Stimulated activated CD4-positive, alpha-beta T cell treated with anti-CD3 and anti-CD28 coated beads, Interleukin-1b, Interleukin-23, amount 100 ng/mL, for 48 hours (primary cell): ENCODE results near the gene UTP11.
"Not testable (repeated sequence)": the region's sequence is repeated elsewhere in the genome, so short reads cannot be mapped to it uniquely, and the experiment has no call there.

Experiments used
- DNase-seq: peaks from one replicate; pipeline ENCODE4 v3.0.0-alpha.2; 2020

The UTP11 gene

DNA sequence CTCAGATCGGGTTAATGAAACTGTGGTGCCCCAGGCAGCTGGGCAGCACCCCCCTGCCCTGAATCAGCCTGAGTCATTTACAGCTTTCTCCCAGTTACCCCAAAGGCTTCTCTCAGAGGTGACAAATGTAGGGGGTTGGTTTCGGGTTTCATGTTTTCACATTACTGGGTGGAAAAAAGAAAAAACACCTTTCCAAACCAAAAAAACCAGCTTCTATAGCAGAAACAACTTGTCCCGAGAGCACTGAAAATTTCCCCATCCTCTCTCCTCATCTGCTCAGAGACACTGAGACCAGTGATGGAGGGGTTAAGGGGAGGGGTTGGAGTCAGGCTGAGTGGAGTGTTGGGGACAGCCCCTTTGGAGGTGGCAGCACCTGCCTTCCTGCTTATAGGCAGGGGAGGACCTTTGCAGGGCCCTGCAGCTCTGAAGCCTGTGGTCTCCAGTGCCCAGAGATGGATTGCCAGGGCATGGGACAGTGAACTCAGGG is 15.6 kb downstream of the UTP11 start:
- peak; percentile 89 for DNase-seq

DNA sequence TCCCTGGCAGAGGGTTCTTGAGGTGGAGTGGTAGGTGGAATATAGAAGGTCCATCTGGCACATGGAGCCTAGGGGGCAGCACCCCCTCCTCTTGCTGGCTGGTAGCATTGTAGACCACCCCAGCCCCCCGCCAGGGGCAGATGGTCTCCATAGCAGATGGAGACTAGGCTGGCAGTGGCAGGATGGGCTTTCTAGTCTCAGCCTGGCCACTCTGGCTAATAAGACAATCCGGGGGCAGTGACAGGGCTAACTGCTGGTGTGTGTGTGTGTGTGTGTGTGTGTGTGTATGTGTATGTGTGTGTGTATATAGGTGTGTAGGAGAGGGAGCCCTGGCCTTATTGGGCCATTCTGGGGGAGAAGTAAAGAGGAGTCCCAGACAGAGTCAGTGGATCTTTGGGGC is 16.1 kb downstream of the UTP11 start:
- DNase-seq = no peak

DNA sequence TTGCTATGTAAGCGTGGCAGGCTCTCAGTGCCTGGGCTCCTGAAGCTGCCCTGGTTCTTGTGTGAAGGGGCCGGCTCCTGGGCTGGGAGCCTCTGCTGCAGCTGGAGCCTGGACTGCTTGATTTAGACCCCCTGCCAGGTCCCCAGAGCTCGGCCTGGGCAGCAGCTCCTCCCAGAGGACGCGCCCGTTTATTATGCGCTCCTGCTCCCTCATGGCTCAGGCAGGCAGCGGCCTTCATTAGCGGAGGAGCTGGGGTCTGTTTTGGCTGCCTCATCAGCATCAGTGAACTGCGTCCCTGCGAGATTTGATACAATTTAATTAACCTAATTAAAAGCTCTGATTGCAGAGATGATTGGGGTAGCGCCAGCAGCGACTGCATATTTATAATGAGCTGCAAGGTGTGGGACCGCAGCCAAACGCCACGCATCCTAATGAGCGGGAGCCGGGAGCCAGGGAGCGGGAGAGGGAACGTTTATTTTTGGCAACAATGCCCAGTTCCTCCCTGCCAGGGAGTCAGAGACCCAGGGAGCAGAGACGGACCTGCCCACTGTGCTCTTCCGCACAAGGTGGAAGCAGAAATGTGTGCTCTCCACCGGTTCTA is 16.6 kb downstream of the UTP11 start:
- DNase-seq = no peak

DNA sequence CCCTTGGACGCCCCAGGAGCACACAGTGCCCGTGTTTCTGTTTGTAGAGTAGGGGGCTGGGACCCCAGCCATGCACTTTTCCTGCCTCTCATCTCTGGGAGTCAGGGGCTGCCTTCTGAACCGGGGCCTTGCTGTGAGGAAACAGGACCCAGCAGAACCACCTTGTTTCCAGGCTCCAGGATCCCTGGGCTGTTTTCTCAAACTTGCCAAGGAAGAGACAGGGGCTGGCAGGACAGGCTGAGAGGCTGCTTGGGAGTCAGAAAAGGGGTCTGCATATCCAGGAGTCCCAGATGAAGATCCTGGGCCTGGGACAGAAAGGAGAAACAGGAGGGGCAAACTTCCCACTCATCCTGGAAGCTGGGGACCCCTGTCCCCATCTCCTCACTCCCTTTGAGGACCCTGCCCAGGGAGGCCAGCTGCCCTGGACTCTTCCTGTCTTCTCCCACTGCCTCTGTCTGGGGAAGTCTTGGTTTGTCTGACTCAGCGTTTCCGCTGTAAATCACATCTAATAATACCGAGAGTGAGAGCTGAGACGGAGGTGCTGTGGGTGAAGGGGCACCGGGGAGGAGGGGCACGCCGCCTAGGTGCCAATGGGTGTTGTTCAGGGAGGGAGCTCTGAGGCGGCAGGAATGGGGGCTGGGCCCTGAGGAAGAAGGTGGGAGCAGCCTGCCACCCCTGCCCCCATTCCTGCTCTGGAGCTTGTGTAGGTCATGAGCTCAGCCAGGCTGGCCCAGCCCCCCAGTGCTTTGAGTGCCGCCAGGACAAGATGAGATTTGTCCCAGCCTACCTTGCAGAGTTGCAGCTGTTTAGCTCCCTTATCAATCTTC is 17.4 kb downstream of the UTP11 start:
- peak; percentile 85 for DNase-seq

DNA sequence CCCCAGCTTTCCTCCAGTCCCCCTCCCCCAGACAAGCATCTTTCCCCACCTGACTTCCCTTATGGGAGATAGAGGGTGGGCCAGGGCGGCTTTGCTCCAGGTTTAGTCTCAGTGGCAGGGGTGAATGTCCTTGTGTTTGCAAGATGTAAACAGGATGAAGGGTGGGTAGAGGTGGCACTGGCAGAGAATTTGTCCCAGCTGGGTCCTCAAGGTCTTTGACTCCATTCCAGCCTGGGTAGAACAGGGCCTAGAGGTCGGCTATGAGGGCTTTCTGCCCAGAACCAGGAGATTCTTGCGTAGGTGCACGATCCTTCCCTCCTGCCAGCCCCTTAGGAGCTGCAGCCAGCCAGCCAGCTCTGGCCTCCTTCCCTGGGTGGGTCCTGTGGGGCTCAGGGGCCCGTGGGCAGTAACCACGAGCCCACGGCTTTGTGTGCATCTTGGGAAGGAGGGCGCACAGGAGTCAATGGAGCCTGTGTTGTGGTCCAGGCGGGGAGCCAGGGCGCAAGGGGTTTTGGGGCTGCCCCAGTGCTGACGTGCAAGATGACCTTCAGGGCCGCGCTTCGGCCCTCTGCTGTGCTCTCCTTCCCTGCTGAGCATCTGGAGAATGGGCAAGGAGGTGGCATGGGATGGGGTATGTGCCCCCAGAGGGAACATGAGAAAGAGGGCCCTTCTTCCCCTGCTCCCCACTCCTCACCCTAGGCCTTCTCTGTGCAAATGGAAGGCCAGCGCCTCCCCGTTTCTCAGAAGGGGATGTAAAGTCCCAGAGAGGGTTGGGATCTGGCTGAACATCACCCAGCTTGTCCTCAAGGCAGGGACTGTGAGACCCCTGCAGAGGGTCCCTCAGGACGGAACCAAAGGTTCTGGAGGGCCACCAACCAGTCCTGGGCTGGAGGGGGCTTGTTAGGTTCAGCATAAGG is 18.3 kb downstream of the UTP11 start:
- no peak for DNase-seq

DNA sequence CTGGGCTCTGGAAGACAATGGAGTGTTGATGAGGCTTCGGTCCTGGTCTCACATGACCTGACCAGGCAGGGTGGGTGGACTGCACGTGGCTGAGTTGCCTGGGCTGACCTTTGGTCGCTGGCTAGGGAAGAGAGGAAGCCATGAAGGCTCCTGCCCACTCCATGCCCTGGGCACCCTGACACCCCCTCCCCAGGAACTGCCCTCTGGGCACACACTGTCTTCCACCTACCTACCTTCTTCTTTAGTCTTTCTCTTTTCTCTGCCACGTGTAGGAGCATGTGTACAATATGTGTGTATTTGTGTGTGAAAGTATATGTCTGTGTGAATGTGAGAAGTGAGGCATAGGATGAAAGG is 19.0 kb downstream of the UTP11 start:
- DNase-seq = no peak

DNA sequence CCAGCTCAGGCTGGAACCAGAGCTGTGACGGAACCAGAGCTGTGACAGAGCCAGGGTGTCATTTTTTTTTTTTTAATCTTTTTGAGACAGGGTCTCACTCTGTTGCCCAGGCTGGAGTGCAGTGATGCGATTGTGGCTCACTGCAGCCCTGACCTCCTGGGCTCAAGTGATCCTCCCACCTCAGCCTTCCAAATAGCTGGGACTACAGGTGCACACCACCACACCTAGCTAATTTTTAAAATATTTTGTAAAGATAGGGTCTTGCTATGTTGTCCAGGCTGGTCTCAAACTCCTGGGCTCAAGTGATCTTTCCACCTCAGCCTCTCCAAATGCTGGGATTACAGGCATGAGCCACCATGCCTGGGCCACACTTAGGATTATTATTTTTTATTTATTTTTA is 20.5 kb downstream of the UTP11 start:
- DNase-seq = not testable (repeated sequence)

DNA sequence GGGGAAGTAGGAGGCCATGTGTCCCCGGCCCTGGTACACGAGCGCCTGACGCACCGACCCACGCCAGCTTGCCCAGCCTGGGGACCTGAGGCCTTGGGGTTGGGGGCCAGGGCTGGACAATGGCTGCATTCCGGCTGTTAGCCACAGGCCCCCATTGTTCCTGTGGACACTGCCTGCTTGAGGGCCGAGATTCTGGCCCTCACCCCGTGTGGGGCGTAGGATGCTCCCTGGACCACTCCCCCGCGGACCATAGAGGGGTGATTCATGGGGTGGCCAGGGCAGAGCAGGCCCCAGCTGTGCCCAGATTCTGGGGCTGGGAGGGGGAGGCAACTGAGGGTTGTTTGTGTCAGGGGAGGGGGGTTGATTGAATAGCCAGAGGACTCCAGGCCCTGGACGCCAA is 22.3 kb downstream of the UTP11 start:
- DNase-seq = no peak

DNA sequence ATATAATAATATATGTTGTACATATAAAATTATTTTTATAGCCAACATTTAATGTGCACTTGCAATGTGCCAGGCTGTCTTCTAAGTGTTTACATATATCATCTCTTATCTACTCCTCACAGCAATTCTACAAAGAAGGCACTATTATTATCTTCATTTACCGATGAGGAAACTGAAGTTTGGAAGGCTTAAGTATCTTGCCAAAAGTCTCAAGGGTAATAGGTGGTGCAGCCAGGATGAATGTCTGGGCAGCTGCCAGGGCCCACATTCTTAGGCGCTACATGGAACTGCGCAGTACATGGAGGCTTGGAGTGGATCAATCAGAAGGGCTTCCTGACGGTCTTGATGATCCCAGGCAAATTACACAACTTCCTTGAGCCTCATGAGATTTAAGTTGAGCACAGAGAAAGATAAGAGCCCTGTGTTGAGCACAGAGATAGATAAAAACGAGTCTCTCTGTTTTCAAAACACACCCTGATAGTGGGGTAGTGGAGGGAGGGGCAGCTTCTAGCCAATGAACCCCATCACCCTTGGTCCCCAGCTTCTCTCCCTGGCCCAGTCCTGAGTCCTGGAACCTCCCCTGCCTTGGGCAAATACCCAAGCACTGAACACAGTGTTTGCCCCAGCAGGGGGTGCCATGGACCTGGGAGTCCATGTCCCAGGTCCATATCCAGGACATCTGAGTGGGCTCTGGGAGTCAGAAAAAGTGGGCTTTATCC is 24.8 kb downstream of the UTP11 start:
- no peak for DNase-seq

DNA sequence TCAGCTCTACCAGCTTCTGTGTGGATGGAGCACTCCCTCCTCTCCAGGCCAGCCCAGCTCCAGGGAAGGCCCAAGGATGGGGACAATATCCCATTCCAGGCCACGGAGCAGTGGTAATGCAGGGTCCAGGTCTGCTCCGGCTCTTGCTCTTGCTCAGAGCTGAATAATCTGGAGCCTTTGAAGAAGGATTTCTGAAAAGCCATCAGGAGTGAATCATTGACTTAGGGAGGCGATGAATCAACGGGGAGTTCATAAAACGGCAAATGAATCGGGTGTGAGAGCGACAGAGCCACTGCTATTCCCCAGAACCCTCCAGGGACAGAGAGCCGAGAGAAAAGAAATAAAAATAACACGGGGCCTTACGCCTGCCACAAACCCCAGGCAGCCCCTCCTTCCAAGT is 26.3 kb downstream of the UTP11 start:
- DNase-seq = no peak

DNA sequence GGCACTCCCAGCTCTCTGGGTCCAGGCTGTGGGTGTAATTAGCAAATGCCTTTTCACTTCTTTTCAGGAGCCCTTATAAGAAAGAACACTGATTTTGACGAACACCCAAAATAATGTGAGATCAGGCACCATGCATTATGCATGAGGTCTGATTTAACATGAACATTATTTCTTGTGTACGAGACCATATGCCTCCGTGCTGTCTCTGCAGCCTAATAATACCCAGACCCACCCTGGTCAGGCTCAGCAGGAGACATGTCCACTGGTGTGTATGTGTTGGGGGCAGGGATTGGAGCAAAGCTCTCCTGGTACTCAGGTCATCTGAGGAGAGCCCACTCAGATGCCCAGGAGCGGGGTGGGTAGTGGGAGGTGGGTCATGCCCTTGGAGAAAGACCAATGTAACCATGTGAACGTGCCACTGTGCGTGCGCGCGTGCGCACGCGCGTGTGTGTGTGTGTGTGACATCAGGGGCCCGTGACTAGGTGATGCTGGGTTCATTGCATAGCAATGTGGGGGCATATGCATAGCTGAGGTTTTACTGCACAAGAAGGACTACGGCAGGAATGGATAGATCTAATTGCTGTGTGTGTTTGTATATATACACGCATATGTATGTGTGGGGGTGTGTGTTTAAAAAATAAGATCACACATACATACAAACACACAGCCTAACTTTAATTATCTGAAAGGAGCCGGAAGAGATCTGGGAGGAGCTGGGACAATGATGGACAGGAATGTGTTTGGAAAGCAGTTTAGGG is 27.0 kb downstream of the UTP11 start:
- DNase-seq = no peak

DNA sequence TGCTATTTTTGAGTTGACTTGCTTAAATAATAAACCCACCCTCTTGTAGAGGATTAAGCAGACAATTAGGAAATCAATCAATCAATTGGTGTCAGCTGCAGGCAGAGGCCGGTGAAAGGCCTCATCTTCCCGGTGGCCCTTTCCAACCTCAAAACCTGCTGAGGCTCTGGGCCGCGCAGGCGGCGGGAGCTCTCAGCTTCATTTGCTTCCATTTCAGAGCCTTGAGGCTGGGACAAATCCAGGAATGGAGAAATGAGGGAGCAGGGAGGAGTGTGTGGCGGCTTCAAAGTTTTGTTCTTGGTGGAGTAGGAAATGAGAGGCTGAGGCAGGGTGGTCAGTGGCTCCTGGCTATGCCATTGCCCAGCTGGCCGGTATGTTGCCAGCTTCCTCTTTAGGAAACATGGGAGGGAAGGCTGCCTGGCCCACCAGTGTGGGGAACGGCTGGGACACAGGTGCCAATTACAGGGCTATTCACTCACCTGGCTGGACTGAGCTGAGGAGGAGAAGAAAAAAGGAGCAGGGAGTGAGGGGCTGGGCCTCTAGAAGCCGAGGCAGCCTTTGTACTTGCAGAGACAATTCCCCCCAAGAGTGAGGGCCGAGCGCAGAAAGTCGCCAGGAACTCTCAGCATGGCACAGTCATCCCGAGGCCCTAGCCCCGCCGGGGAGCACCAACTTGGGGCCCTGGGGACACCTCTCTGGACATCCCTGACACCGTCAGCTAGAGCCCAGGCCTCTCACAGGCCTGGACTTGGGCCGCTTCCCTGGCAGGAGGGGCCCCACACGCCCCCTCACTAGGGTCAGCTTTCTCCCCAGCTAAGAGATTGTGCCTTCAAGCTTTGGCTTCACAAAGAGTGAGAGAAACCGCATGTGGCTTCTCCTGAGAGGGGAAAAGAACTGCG is 29.7 kb downstream of the UTP11 start:
- no peak for DNase-seq

DNA sequence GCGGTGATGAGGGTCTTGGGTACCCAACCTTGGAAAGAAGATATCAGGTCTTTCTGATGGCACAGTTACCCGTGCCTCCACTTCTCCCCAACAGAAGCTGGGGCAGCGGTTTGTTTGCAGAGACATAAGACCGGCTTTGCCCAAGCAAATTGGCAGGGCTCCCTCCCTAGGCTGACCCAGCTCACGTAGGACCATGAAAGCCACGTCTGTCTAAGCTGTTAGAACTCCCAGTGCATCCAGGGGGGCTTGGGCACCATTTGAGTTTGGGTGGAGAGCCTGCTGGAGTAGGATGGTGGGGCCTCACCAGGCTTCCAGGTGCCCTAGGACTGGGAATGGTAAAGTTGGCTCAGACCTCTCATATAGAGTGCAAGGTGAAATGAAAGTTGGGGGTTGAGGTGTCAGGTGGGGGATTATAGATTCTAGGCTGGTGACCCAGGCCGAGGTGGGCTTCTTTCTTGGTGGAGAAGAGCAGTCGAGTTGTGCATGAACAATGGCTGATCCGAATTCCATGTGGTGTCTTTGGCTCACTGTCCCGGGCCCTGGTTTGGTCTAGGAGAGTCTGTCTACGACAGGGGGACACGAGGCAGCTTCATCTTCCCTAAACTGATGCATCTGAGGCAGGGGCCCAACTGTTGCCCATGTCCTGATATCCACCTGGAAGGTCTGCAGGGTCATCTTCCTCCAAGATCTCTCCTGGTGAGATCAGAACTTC is 30.7 kb downstream of the UTP11 start:
- no peak for DNase-seq

DNA sequence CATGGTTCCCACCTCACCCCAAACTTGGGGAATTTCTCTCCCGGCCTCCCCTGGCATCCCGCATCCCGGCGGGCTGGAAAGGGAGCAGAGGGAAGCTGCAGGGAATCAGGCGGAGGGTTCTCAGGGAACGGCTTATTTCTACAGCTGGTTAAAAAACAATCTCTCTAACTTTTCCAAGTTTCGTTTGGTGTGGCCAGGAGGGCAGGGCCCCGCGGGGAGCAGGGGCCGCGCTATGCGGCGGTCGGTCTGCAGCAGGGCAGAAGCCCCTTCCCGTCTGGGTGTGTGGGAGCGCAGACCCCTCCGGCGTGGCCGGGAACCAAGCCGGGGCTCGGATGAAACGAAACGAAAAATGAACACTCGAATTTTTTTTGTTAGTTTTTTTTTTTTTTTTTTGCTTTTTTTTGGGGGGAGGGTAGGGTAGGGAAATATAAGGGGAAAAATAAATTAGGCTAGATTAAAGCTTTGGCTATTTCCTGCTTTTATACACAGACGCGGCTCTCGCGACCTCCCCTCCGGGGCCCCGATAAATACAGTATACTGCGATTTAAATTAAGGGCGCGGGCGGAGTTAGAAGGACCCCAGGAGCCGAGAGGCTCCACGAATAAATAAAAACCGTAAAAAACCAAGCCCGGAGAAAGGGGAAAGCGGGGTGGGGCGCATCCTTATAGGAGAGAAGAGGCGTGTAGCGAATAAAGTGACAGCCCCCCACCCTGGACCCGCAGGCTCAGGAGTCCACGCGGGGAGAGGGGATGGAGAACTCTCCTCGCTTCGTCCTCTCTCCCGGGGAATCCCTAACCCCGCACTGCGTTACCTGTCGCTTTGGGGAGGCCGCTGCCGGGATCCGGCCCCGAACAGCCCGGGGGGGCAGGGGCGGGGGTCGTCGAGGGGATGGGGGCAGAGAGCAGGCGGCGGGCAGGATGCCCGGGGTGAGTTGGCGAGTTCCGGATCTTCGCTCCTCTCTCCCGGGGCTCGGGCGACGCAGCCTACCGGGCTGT is 32.0 kb downstream of the UTP11 start:
- DNase-seq = no peak

DNA sequence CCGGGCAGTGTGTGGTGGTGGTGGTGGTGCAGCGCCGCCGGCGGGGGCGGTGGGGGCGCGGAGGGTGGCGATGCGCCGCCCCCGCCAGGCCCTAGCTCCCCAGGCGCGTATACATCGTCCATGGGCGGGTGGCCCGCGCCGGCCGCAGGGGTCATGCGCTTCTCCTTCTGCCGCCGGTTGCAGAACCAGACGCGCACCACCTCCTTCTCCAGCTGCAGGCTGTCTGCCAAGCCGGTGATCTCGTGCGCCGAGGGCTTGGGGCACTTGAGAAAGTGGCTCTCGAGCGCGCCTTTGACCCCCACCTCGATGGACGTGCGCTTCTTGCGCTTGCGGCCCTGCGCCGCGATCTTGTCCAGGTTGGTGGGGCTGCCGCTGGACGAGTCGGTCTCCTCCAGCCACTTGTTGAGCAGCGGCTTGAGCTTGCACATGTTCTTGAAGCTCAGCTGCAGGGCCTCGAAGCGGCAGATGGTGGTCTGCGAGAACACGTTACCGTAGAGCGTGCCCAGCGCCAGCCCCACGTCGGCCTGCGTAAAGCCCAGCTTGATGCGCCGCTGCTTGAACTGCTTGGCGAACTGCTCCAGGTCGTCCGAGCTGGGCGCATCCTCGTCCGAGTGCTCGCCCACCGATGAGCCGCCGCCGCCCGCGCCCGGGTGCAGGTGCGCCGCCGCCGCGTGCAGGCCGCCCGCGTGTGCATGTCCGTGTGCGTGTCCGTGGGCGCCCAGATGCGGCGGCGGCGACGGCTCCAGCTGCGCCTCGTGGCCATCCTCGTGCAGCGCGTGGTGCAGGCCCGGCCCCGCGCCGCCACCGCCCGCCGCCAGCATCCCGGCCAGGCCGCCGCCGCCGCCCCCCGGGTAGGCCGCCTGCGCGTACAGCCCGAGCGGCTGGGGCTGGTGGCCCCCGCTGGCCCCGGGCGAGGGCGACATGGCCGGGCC is 33.1 kb downstream of the UTP11 start:
- DNase-seq = no peak

DNA sequence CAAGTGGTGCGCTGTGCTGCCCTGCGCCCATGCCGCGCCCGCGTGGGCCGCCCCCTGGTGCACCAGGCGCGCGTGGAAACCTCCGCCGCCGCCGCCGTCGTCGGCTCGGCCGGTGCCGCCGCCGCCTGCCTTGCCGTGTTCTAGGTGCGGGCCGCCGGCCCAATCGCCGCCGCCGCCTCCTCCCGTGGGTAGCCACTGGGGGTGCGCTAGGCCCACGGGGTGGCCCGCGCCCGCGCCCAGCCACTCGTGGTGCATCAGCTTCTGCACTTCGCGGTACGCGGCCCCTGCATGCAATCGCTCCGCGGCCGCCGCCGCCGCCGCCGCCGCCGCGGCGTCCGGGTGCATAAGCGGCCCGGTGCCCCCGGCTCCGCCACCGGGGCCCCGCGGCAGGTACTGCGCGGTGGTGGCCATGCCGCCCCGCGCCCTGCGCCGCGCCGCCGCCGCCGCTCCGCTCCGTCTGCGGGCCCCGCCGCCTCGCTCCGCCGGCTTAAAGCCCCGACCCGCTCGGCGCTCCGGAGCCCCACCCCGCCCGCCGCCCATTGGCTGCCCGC is 33.9 kb downstream of the UTP11 start, which contains the start of gene POU3F1:
POU3F1 (minus strand) TSS at position 461 of the 551 bp plus-strand sequence; CDS start at position 411, 50 bp downstream.
- DNase-seq = no peak

DNA sequence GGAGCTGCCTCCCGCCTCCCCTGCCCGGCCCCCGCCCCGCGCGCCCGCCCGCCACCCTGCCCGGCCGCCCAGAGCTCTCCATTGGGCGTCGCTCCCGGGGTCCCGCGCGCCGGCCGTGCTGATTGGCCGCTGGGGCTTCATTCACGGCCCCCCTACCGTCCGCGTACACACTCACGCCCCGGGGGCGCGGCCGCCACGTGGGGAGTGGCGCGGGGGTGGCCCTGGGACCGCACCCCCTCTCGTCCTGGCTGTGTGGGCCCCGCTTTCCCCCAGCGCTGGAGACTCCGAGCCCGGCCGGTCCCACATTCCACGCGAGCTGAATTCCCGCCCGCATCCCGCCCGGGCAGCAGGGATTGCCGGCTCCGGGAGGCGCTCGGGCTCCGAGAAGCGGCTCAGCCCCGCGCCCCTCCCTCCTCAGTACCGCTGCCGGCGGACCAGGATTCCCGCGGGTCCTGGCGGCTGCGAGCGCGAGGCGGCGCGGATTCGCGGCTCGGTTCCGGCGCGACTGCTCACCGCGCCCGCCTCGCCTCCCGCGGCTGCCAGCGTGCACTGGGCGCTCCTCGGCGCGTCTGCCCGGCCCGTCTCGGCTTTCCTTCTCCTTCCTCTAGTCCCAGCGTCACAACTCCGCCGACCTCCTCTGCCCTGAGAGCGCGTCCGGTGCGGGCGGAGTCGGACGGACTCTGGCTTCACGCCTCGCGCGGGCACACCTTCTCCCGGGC is 34.5 kb downstream of the UTP11 start:
- DNase-seq = peak; percentile 59
